Left lung (tissue), 10 donors: ENCODE results near the gene TARBP2. TPM values are rescaled to one million over a fixed set of nuclear protein-coding genes. Genes with fewer than 3 reads are reported as not detected.

Experiments
- ATAC-seq: fragments of 200-7000 bp; cut with Tn5 transposase; one replicate; pipeline ENCODE4 v1.9.1; 2020; ENCODE audit warnings: moderate library complexity
- DNase-seq, 4 donors: peaks; one replicate each; pipeline ENCODE4 v3.0.0-alpha.2; 2013 to 2020
- H3K27ac ChIP-seq, 2 donors: fragments of 200-600 bp; sonication (generic) in 1 of 2; one replicate each; pipeline versions ENCODE4 v1.5.0 to v1.8.0; 2020 to 2021
- H3K27me3 ChIP-seq, 2 donors: fragments of 200-600 bp; sonication (generic) in 1 of 2; one replicate each; pipeline versions ENCODE4 v1.5.0 to v1.8.0; 2020 to 2021
- H3K36me3 ChIP-seq, 2 donors: fragments of 200-600 bp; sonication (generic) in 1 of 2; one replicate each; pipeline versions ENCODE4 v1.5.0 to v1.8.0; 2020 to 2021
- H3K4me1 ChIP-seq, 2 donors: fragments of 200-600 bp; one replicate each; pipeline ENCODE4 v1.8.0; 2021
- H3K4me3 ChIP-seq, 2 donors: fragments of 200-600 bp; sonication (generic) in 1 of 2; one replicate each; pipeline versions ENCODE4 v1.5.0 to v1.8.0; 2020 to 2021; ENCODE audit warnings: mild to moderate bottlenecking in 1 of 2
- H3K9me3 ChIP-seq, 2 donors: fragments of 200-600 bp; sonication (generic) in 1 of 2; one replicate each; pipeline versions ENCODE4 v1.5.0 to v1.8.0; 2020 to 2021
- intact Hi-C, 2 donors: fragments of 100-400 bp; cut with DNase I; formaldehyde crosslinking; loops; one replicate each; pipeline versions ENCODE4 v1.11.2 to v1.14.2; 2022
- polyA plus RNA-seq, 6 donors: library from polyadenylated mRNA; unstranded; fragments of 120-200 nt; gene quantifications; one replicate each; pipeline ENCODE4 v1.2.1, GENCODE V29; 2013; ENCODE audit not compliant: insufficient read length in 6 of 6
- total RNA-seq, 2 donors: library from RNA; stranded (reverse); fragmentation: NEBNext Ultra II Directional; extraction: Animal tissue kit (Norgen Biotek cat#: 25700); gene quantifications; one replicate each; pipeline ENCODE4 v1.2.1, GENCODE V29; 2021
- TF ChIP-seq, protein P1 (sequence below), 2 donors: fragments of 200-600 bp; sonication (generic) in 1 of 2; IDR thresholded peaks; one replicate each; pipeline versions ENCODE4 v1.5.0 to v1.8.0; 2021; ENCODE audit warnings: antibody characterized with exemption in 2 of 2
- donor health status: DM: no; HTN: yes; CAD: no.
- donor health status: DM: no; HTN: no; CAD: no.

The TARBP2 gene
- total and polyA plus RNA-seq, 8 donors = 35.6 to 58.6 (median 48.1) TPM

DNA sequence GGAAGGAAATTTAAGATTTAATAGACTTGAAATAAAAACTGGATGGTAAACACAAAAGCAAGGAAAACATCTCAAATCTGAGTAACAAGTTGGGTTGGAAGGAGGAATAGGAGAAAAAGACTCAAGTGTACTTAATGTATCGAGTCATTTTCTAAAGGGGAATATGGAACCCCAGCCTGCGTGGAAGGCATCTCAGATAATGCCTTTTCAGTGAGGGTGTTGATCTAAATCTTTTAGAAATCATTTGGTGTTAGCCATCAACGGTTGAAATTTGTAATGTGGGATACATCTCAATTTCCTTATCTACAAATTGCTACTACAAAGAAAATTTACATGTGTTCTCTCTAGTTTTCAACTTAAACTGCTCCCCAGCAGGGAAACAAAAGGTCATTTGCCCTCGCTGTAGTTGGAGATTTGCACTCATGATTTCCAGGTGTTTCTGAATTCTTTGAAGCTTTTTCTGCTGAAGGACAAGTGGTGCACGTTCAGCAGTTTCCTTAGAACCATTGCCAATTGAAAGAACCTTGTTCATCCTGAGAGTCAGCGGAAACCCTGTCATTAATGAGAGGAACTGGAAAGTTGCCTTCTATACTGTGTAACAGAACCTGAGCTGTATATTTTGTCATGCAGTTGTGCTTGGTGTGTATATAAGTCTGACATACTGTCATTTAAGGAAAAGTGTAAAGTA lies 47.0 kb upstream of the TARBP2 start:
- intact Hi-C loops = no loop called here
- Histone ChIP-seq H3K27ac (no peak overlapping the region), H3K4me1 (peaks cover 14 to 38% of the 10 kb centered on the region in 2 donors), H3K4me3 (peak overlapping the region in 1 of 2 donors; percentile 69), H3K27me3 (no peaks in the 10 kb centered on the region), H3K36me3 (peaks cover 8 to 53% of the 10 kb centered on the region in 2 donors), H3K9me3 (no peaks in the 10 kb centered on the region)
- TF ChIP-seq, protein P1, sequence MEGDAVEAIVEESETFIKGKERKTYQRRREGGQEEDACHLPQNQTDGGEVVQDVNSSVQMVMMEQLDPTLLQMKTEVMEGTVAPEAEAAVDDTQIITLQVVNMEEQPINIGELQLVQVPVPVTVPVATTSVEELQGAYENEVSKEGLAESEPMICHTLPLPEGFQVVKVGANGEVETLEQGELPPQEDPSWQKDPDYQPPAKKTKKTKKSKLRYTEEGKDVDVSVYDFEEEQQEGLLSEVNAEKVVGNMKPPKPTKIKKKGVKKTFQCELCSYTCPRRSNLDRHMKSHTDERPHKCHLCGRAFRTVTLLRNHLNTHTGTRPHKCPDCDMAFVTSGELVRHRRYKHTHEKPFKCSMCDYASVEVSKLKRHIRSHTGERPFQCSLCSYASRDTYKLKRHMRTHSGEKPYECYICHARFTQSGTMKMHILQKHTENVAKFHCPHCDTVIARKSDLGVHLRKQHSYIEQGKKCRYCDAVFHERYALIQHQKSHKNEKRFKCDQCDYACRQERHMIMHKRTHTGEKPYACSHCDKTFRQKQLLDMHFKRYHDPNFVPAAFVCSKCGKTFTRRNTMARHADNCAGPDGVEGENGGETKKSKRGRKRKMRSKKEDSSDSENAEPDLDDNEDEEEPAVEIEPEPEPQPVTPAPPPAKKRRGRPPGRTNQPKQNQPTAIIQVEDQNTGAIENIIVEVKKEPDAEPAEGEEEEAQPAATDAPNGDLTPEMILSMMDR (IDR thresholded peaks at IDR 0.05) = no peak
- ATAC-seq = no peak
- DNase-seq = no peak

DNA sequence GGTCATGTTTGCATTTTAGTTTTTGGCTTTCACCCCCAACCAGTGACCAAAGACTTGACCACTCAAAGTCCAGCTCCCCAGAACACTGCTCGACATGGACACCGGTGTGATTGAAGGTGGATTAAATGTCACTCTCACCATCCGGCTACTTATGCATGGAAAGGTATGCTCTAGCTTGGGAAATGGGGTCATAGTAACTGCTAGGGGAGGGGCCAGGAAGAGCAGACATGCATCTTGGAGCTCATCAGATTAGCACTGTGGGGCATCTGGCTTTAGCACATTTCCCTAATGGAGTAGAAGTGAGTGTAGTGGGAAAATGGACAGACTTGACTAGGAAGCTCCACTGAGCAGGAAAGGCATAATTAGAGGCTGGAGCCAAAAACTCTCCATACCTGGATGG lies 46.4 kb upstream of the TARBP2 start:
- Histone ChIP-seq H3K36me3 (peaks cover 8 to 59% of the 10 kb centered on the region in 2 donors), H3K9me3 (no peaks in the 10 kb centered on the region), H3K4me1 (peaks cover 14 to 38% of the 10 kb centered on the region in 2 donors), H3K27me3 (no peaks in the 10 kb centered on the region), H3K4me3 (peak overlapping the region in 1 of 2 donors; percentile 2), H3K27ac (no peak overlapping the region)
- TF ChIP-seq, protein P1 (IDR thresholded peaks at IDR 0.05) = no peak
- no peak for DNase-seq
- ATAC-seq = no peak
- intact Hi-C loops = no loop called here

DNA sequence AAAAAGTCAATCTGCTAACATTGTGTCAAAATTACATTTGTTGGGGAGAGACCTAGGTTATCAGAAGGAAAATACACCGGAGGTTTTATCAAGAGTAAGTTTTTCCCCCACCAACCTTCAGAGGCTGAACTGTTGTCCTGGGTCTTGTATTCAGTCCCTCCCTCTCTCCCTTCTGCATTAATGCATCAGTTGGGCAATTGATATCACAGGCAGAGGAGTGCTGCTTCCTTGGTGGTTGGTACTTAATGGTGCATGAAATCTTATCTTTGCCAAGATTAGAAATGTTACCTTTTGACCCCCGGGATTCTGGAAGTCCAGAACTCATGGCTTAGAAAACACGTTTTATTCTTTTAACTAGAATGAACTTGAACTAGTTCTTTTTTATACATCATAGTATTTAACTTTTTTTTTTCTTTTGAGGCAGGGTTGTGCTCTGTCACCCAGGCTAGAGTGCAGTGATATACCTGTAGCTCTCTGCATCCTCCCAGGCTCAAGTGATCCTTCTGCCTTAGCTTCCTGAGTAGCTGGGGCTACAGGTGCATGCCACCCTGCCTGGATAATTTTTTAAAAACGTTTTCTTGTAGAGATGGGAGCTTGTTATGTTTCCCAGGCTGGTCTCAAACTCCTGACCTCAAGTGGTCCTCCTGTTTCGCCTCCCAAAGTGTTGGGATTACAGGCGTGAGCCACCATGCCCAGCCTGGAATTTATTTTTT lies 44.3 kb upstream of the TARBP2 start:
- no peak overlapping the region for H3K4me3 ChIP-seq
- TF ChIP-seq, protein P1 (IDR thresholded peaks at IDR 0.05) = no peak
- peaks cover 8 to 80% of the 10 kb centered on the region in 2 donors for H3K36me3 ChIP-seq
- H3K9me3 ChIP-seq = no peaks in the 10 kb centered on the region
- H3K27me3 ChIP-seq = no peaks in the 10 kb centered on the region
- H3K27ac ChIP-seq = no peak overlapping the region
- H3K4me1 ChIP-seq = peaks cover 14 to 33% of the 10 kb centered on the region in 2 donors
- DNase-seq (no peak), ATAC-seq (no peak)
- intact Hi-C loops = no loop called here

DNA sequence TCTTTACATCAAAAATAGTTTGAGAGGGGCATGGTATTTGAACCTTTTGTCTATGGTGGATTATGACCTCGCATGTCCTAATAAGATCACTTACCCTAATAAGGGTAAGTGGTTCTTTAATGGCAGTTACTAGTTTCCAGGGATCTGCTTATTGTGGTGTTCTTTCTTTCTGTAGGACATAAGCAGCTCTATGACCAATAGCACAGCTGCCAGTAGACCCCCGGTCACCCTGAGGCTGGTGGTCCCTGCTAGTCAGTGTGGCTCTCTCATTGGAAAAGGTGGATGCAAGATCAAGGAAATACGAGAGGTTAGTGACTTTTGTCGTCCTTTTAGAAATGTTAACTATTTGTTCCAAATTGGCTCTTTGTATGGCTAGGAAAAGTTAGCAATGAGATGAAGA lies 42.0 kb upstream of the TARBP2 start:
- intact Hi-C loops = no loop called here
- Histone ChIP-seq H3K36me3 (peaks cover 15 to 100% of the 10 kb centered on the region in 2 donors), H3K27me3 (no peaks in the 10 kb centered on the region), H3K9me3 (no peaks in the 10 kb centered on the region), H3K4me1 (peaks cover 2 to 25% of the 10 kb centered on the region in 2 donors), H3K4me3 (no peak overlapping the region), H3K27ac (no peak overlapping the region)
- ATAC-seq = no peak
- TF ChIP-seq, protein P1 (IDR thresholded peaks at IDR 0.05) = no peak
- no peak for DNase-seq

DNA sequence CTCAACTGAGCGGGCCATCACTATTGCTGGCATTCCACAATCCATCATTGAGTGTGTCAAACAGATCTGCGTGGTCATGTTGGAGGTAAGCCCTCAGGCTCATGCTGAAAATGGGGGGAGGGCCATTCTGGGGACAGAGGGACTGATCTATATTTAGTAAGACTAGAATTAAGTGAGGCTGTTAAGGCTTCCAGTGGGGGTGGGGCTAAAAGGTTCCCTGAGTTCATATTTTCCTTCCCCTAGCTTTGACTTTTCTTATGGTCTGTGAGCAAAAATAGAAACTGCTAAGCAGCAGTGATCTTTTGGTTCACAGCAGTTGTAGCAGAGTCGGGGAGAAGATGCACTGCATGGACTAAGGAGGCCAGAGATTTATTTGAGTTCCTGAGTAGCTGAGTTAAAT lies 40.0 kb upstream of the TARBP2 start:
- DNase-seq = no peak
- H3K4me3 ChIP-seq = no peak overlapping the region
- no peak overlapping the region for H3K27ac ChIP-seq
- TF ChIP-seq, protein P1 (IDR thresholded peaks at IDR 0.05) = no peak
- no peak for ATAC-seq
- no peaks in the 10 kb centered on the region for H3K27me3 ChIP-seq
- peaks cover 15 to 100% of the 10 kb centered on the region in 2 donors for H3K36me3 ChIP-seq
- peaks cover 0 to 18% of the 10 kb centered on the region in 2 donors for H3K4me1 ChIP-seq
- intact Hi-C loops = no loop called here
- H3K9me3 ChIP-seq = no peaks in the 10 kb centered on the region
